Loucy (cell line): ENCODE results near the gene HOXA13.

ENCODE experiments used
- H2AFZ ChIP-seq: fragments of 200-600 bp; sonication (generic); 2 replicates; pipeline ENCODE4 v1.6.0; 2016; ENCODE audit warnings: antibody characterized with exemption, mild to moderate bottlenecking, low read length, moderate library complexity
- H3F3A ChIP-seq: fragments of 200-600 bp; 2 replicates; pipeline ENCODE4 v1.6.0; 2016; ENCODE audit warnings: antibody characterized with exemption, low read depth, mild to moderate bottlenecking
- H3K27me3 ChIP-seq: fragments of 200-600 bp; sonication (generic); 2 replicates; pipeline ENCODE4 v1.6.1; 2014; ENCODE audit warnings: low read length, mild to moderate bottlenecking; ENCODE audit not compliant: insufficient read depth, poor library complexity, severe bottlenecking
- H3K36me3 ChIP-seq: fragments of 200-600 bp; sonication (generic); 2 replicates; pipeline ENCODE4 v1.6.1; 2016; ENCODE audit warnings: low read length; ENCODE audit not compliant: insufficient read depth
- H3K4me1 ChIP-seq: fragments of 200-600 bp; sonication (generic); 2 replicates; pipeline ENCODE4 v1.5.1; 2014; ENCODE audit warnings: low read length, mild to moderate bottlenecking; ENCODE audit not compliant: insufficient read depth, poor library complexity, severe bottlenecking
- H3K4me2 ChIP-seq: fragments of 200-600 bp; sonication (generic); 2 replicates; pipeline ENCODE4 v1.6.0; 2014; ENCODE audit warnings: antibody characterized with exemption, low read length, low read depth, mild to moderate bottlenecking; ENCODE audit not compliant: poor library complexity, severe bottlenecking
- H3K4me3 ChIP-seq: fragments of 200-600 bp; sonication (generic); 2 replicates; pipeline ENCODE4 v1.5.1; 2014; ENCODE audit warnings: low read length, mild to moderate bottlenecking, mixed read lengths; ENCODE audit not compliant: poor library complexity, severe bottlenecking
- H3K79me2 ChIP-seq: fragments of 200-600 bp; sonication (generic); 2 replicates; pipeline ENCODE4 v1.6.1; 2014; ENCODE audit warnings: low read length; ENCODE audit not compliant: insufficient read depth
- H3K9ac ChIP-seq: fragments of 200-600 bp; sonication (generic); 2 replicates; pipeline ENCODE4 v1.6.0; 2014; ENCODE audit warnings: mild to moderate bottlenecking, low read depth, low read length, moderate library complexity; ENCODE audit not compliant: poor library complexity, severe bottlenecking
- H3K9me2 ChIP-seq: fragments of 200-600 bp; sonication (generic); replicated peaks from 2 replicates; pipeline ENCODE4 v1.6.1; 2016; ENCODE audit warnings: low read depth, low read length, mixed read lengths
- H3K9me3 ChIP-seq: fragments of 200-600 bp; sonication (generic); 2 replicates; pipeline ENCODE4 v1.6.1; 2014; ENCODE audit warnings: mild to moderate bottlenecking, antibody characterized with exemption, low read length, low read depth; ENCODE audit not compliant: insufficient read depth
- H4K20me1 ChIP-seq: fragments of 200-600 bp; sonication (generic); 2 replicates; pipeline ENCODE4 v1.6.0; 2014; ENCODE audit warnings: antibody characterized with exemption, low read length, mild to moderate bottlenecking; ENCODE audit not compliant: insufficient read depth, poor library complexity, severe bottlenecking
- CTCF ChIP-seq: fragments of 200-600 bp; sonication (generic); conservative IDR thresholded peaks from 2 replicates; pipeline ENCODE4 v1.5.1; 2014; ENCODE audit warnings: mild to moderate bottlenecking, antibody characterized with exemption, low read length
- EZH2phosphoT487 ChIP-seq: fragments of 200-600 bp; IDR thresholded peaks from 2 replicates; pipeline ENCODE4 v1.6.1; 2018; ENCODE audit warnings: antibody characterized with exemption, mild to moderate bottlenecking, moderate library complexity, borderline replicate concordance

Gene HOXA13

GRCh38 chr7:27185854-27186667 is 13.8 kb downstream of the HOXA13 start:
- Histone ChIP-seq H3K36me3 (no peaks in the 10 kb centered on the region), H3K4me3 (peak overlapping the region; percentile 91), H3F3A (peaks cover 2% of the 10 kb centered on the region; the same call in 1 of the 2 replicates), H3K9me2 (no peaks in the 10 kb centered on the region), H3K79me2 (peaks cover 100% of the 10 kb centered on the region), H2AFZ (no peak overlapping the region), H3K4me1 (peaks cover 58% of the 10 kb centered on the region), H3K9me3 (no peaks in the 10 kb centered on the region), H3K9ac (peak overlapping the region; percentile 99), H4K20me1 (peaks cover 45% of the 10 kb centered on the region), H3K4me2 (peak overlapping the region; percentile 98), H3K27me3 (peaks cover 31% of the 10 kb centered on the region)
- TF ChIP-seq EZH2phosphoT487 = no peak
- TF ChIP-seq CTCF = no peak

GRCh38 chr7:27185013-27185853 is 14.7 kb downstream of the HOXA13 start, which contains the start of gene HOXA11:
HOXA11 (minus strand) TSS chr7:27185232; CDS start chr7:27185144, 88 bp downstream.
- Histone ChIP-seq H3K9ac (peak within 1 kb of the TSS; percentile 99), H3K4me2 (peak within 1 kb of the TSS; percentile 98)

More at GRCh38 chr7:27185013-27185853, 14.7 kb downstream of the HOXA13 start, which contains the start of gene HOXA11:
- Histone ChIP-seq H3K79me2 (peaks cover 100% of the 10 kb centered on the region), H3K9me3 (no peaks in the 10 kb centered on the region), H3F3A (peaks cover 5% of the 10 kb centered on the region; the same call in 1 of the 2 replicates), H3K36me3 (no peaks in the 10 kb centered on the region), H3K4me3 (peak within 1 kb of the TSS; percentile 91), H3K27me3 (peaks cover 31% of the 10 kb centered on the region), H3K9me2 (no peaks in the 10 kb centered on the region), H2AFZ (no peak within 1 kb of the TSS), H4K20me1 (peaks cover 48% of the 10 kb centered on the region), H3K4me1 (peaks cover 58% of the 10 kb centered on the region)
- no peak for TF ChIP-seq CTCF
- no peak for TF ChIP-seq EZH2phosphoT487
